ENCODE data around the gene CDH23. TPM values are rescaled to one million over a fixed set of nuclear protein-coding genes. Genes with fewer than 3 reads are reported as not detected.

Gene CDH23
- total and polyA plus RNA-seq, 9 of the 15 experiments (the other 6 are each of a cell fraction or from before 2014, with no cell fraction given): 0.18 to 1.2 (median 0.47) TPM

DNA sequence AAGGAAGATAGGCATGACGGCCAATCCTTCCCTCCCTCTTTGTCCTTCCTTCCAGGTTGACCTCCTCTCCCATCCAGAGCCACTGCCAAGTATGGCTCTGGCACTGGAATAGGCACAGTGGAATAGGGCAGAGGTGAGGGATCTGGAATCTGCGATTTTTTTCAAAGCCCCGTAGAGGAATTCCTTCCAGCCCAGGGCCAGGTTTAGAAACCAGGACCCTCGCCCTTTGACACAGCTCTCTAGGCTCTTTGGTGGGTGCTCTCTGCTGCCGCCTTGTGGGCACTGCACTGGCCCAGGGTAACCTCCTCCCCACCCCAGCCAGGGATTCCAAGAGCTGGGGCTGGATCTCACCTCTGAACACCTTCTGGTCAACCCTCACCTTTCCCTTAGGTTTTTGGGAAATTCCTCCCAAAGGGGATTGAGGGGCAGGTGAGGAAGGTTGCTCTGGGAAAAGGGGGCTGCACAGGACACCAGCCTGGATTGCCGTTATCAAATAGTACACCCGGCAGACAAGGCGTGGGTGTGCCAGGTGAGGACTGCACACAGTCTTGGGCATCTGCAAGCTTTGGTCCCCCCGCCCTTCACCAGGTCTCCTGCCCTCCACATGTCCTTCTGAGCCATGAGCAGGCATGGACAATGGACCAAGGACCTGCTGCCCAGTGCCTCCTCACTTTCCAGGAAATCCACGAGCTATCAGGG lies 300.1 kb downstream of the CDH23 start (continued):
- TF ChIP-seq KDM5B (IDR thresholded peaks at IDR 0.05; ENCODE audit: insufficient replicate concordance, low read depth, low read length) (no peak), JUN (IDR thresholded peaks at IDR 0.05; ENCODE audit: borderline replicate concordance, low read depth, low read length) (no peak), JUN (CRISPR knock-in tag; IDR thresholded peaks at IDR 0.05; ENCODE audit: borderline replicate concordance) (no peak), CTBP1 (IDR thresholded peaks at IDR 0.05; ENCODE audit: borderline replicate concordance) (0 out of 2 replicates have a peak, but pooled peaks have one; percentile 7), TEAD1 (CRISPR knock-in tag; IDR thresholded peaks at IDR 0.05) (peak in 1 of 2 experiments; percentile 73; a peak in 1 of 4 replicates), U2AF2 (optimal IDR thresholded peaks at IDR 0.05; ENCODE audit: low read depth, low read length) (no peak), ARID2 (IDR thresholded peaks at IDR 0.05) (peak; percentile 22; the same call in 1 of the 2 replicates), ESRRA (IDR thresholded peaks at IDR 0.05; ENCODE audit: borderline replicate concordance, low read depth) (peak; percentile 46), NR4A1 (CRISPR knock-in tag; IDR thresholded peaks at IDR 0.05) (no peak), NR4A1 (tag; IDR thresholded peaks at IDR 0.05) (peak; percentile 54; the same call in 1 of the 2 replicates), ETS1 (conservative IDR thresholded peaks at IDR 0.05; ENCODE audit: control insufficient read depth, low read depth, low read length) (0 out of 2 replicates have a peak, but pooled peaks have one; percentile 28), UBTF (IDR thresholded peaks at IDR 0.05; ENCODE audit: borderline replicate concordance in 1 of 2, low read depth in 2 of 2, low read length in 2 of 2) (peak in 1 of 2 experiments; percentile 47; a peak in 1 of 4 replicates), FOXA3 (CRISPR knock-in tag; conservative IDR thresholded peaks at IDR 0.05 in 1 of 2, IDR thresholded peaks at IDR 0.05 in 1 of 2) (peak in 1 of 2 experiments; percentile 73; a peak in 2 of 4 replicates), SMARCE1 (IDR thresholded peaks at IDR 0.05) (peak; percentile 56; the same call in 1 of the 2 replicates), NR2C1 (IDR thresholded peaks at IDR 0.05) (peak; percentile 38; the same call in 1 of the 2 replicates), NR2C1 (tag; IDR thresholded peaks at IDR 0.05) (peak; percentile 47; the same call in 1 of the 2 replicates), MYC (IDR thresholded peaks at IDR 0.05; ENCODE audit: low read depth, low read length) (peak; percentile 16; the same call in 1 of the 2 replicates), MYC (CRISPR knock-in tag; IDR thresholded peaks at IDR 0.05; ENCODE audit: borderline replicate concordance, low read depth) (no peak), MYNN (IDR thresholded peaks at IDR 0.05) (0 out of 2 replicates have a peak, but pooled peaks have one; percentile 33), MYNN (CRISPR knock-in tag; IDR thresholded peaks at IDR 0.05) (no peak)
- TF ChIP-seq, protein P1, sequence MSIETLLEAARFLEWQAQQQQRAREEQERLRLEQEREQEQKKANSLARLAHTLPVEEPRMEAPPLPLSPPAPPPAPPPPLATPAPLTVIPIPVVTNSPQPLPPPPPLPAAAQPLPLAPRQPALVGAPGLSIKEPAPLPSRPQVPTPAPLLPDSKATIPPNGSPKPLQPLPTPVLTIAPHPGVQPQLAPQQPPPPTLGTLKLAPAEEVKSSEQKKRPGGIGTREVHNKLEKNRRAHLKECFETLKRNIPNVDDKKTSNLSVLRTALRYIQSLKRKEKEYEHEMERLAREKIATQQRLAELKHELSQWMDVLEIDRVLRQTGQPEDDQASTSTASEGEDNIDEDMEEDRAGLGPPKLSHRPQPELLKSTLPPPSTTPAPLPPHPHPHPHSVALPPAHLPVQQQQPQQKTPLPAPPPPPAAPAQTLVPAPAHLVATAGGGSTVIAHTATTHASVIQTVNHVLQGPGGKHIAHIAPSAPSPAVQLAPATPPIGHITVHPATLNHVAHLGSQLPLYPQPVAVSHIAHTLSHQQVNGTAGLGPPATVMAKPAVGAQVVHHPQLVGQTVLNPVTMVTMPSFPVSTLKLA (conservative IDR thresholded peaks at IDR 0.05): no peak
